GM23338 (cell line): Measurements from ENCODE around the gene SYVN1. TPM values are rescaled to one million over a fixed set of nuclear protein-coding genes. Genes with fewer than 3 reads are reported as not detected.

Experiments used
- ATAC-seq: fragments of 200-7000 bp; cut with Tn5 transposase; 3 replicates; pipeline ENCODE4 v1.9.1; 2020
- DNase-seq: peaks from one replicate; pipeline ENCODE4 v3.0.0-alpha.2; 2015; ENCODE audit warnings: low spot score
- H2AFZ ChIP-seq: fragments of 200-600 bp; sonication (generic); 2 replicates; pipeline ENCODE4 v1.8.0; 2016; ENCODE audit warnings: antibody characterized with exemption, mild to moderate bottlenecking, moderate library complexity
- H3F3A ChIP-seq: fragments of 200-600 bp; sonication (generic); replicated peaks from 2 replicates; pipeline ENCODE4 v1.8.0; 2017; ENCODE audit warnings: antibody characterized with exemption, mixed run types, low read depth
- H3K27ac ChIP-seq: fragments of 200-600 bp; sonication (generic); 2 replicates; pipeline ENCODE4 v1.6.1; 2016; ENCODE audit warnings: low read depth
- H3K27me3 ChIP-seq: fragments of 200-600 bp; sonication (generic); 2 replicates; pipeline ENCODE4 v1.8.0; 2016; ENCODE audit warnings: mild to moderate bottlenecking, mixed run types, moderate library complexity; ENCODE audit not compliant: insufficient read depth
- H3K36me3 ChIP-seq: fragments of 200-600 bp; sonication (generic); 2 replicates; pipeline ENCODE4 v1.8.0; 2016; ENCODE audit warnings: mild to moderate bottlenecking; ENCODE audit not compliant: insufficient read depth
- H3K4me1 ChIP-seq: fragments of 200-600 bp; sonication (generic); 2 replicates; pipeline ENCODE4 v1.8.0; 2016; ENCODE audit warnings: mild to moderate bottlenecking, moderate library complexity; ENCODE audit not compliant: insufficient read depth
- H3K4me2 ChIP-seq: fragments of 200-600 bp; sonication (generic); 2 replicates; pipeline ENCODE4 v1.7.1; 2017; ENCODE audit warnings: mixed run types
- H3K4me3 ChIP-seq: fragments of 200-600 bp; sonication (generic); 2 replicates; pipeline ENCODE4 v1.6.1; 2016; ENCODE audit warnings: mixed run types
- H3K79me2 ChIP-seq: fragments of 200-600 bp; sonication (generic); replicated peaks from 2 replicates; pipeline ENCODE4 v1.8.0; 2017; ENCODE audit warnings: mild to moderate bottlenecking; ENCODE audit not compliant: insufficient read depth
- H3K9me2 ChIP-seq: fragments of 200-600 bp; sonication (generic); 2 replicates; pipeline ENCODE4 v1.8.0; 2017; ENCODE audit not compliant: insufficient read depth
- H4K20me1 ChIP-seq: fragments of 200-600 bp; sonication (generic); replicated peaks from 2 replicates; pipeline ENCODE4 v1.8.0; 2017; ENCODE audit warnings: mild to moderate bottlenecking; ENCODE audit not compliant: insufficient read depth
- H3K27ac Mint-ChIP-seq: 2 replicates; pipeline ENCODE4 v1.8.0; 2020; ENCODE audit warnings: inconsistent platforms, mild to moderate bottlenecking, moderate library complexity, mixed read lengths
- H3K27me3 Mint-ChIP-seq: 3 replicates; pipeline ENCODE4 v1.8.0; 2022; ENCODE audit warnings: low read depth, mild to moderate bottlenecking, moderate library complexity, mixed read lengths, inconsistent platforms; ENCODE audit not compliant: insufficient read depth, poor library complexity
- H3K36me3 Mint-ChIP-seq: 3 replicates; pipeline ENCODE4 v1.8.0; 2021; ENCODE audit warnings: low read depth, mild to moderate bottlenecking, inconsistent platforms, moderate library complexity, mixed read lengths
- H3K4me1 Mint-ChIP-seq: 3 replicates; pipeline ENCODE4 v1.8.0; 2020; ENCODE audit warnings: mild to moderate bottlenecking, inconsistent platforms, mixed read lengths
- H3K4me3 Mint-ChIP-seq: 3 replicates; pipeline ENCODE4 v1.8.0; 2021; ENCODE audit warnings: moderate library complexity, mild to moderate bottlenecking, inconsistent platforms, mixed read lengths
- H3K9me3 Mint-ChIP-seq: 3 replicates; pipeline ENCODE4 v1.8.0; 2020; ENCODE audit warnings: moderate library complexity, mild to moderate bottlenecking, inconsistent platforms, mixed read lengths
- CREB1 ChIP-seq: fragments of 250-450 bp; sonication (Bioruptor Pico); IDR thresholded peaks from 2 replicates; pipeline ENCODE4 v1.5.0; 2020; ENCODE audit warnings: low read depth, mild to moderate bottlenecking, moderate library complexity
- EZH2phosphoT487 ChIP-seq: fragments of 200-600 bp; sonication (generic); IDR thresholded peaks from one replicate; pipeline ENCODE4 v1.8.1; 2018; ENCODE audit warnings: antibody characterized with exemption; ENCODE audit not compliant: unreplicated experiment
- NANOG ChIP-seq: IDR thresholded peaks from 2 replicates; pipeline ENCODE4 v1.6.1; 2016; ENCODE audit warnings: antibody characterized with exemption, borderline replicate concordance
- ZNF114 ChIP-seq: fragments of 250-450 bp; sonication (Bioruptor Pico); IDR thresholded peaks from 2 replicates; pipeline ENCODE4 v1.5.0; 2020; ENCODE audit warnings: mild to moderate bottlenecking, moderate library complexity
- ZNF331 ChIP-seq: fragments of 250-450 bp; sonication (Bioruptor Pico); IDR thresholded peaks from 2 replicates; pipeline ENCODE4 v1.5.0; 2020; ENCODE audit warnings: low read depth, mild to moderate bottlenecking, moderate library complexity
- polyA plus RNA-seq: library from polyadenylated mRNA; unstranded; fragments of >200 nt; fragmentation: Nextera tagmentation; extraction: Ambion mirVana; gene quantifications from 2 replicates; pipeline ENCODE4 v1.2.1, GENCODE V29; 2016
- total RNA-seq: library from RNA; depleted of rRNA; stranded (reverse); fragments of >200 nt; shearing (Covaris generic); gene quantifications from 2 replicates; pipeline ENCODE4 v1.2.3, GENCODE V29; 2014
- TF ChIP-seq, protein P1 (sequence below): IDR thresholded peaks from 2 replicates; pipeline ENCODE4 v1.6.1; 2016; ENCODE audit warnings: antibody characterized with exemption
- TF ChIP-seq, protein P2 (sequence below), 2 experiments: fragments of 200-600 bp in 1 of 2; sonication (generic) in 1 of 2; conservative IDR thresholded peaks; 2 replicates each; pipeline versions ENCODE4 v1.5.1 to v1.6.1; 2016 to 2017; ENCODE audit warnings: antibody characterized with exemption in 2 of 2, low read depth in 2 of 2, mild to moderate bottlenecking in 2 of 2, moderate library complexity in 1 of 2
- TF ChIP-seq, protein P3 (sequence below): fragments of 250-450 bp; sonication (Bioruptor Pico); IDR thresholded peaks from 2 replicates; pipeline ENCODE4 v1.5.0; 2020; ENCODE audit warnings: mild to moderate bottlenecking, moderate library complexity
- TF ChIP-seq, protein P4 (sequence below): IDR thresholded peaks from one replicate; pipeline ENCODE4 v1.6.1; 2018; ENCODE audit warnings: antibody characterized with exemption; ENCODE audit not compliant: unreplicated experiment

SYVN1 gene
- total and polyA plus RNA-seq, 2 experiments from 2014 or later: 13.8 to 28.7 TPM

DNA sequence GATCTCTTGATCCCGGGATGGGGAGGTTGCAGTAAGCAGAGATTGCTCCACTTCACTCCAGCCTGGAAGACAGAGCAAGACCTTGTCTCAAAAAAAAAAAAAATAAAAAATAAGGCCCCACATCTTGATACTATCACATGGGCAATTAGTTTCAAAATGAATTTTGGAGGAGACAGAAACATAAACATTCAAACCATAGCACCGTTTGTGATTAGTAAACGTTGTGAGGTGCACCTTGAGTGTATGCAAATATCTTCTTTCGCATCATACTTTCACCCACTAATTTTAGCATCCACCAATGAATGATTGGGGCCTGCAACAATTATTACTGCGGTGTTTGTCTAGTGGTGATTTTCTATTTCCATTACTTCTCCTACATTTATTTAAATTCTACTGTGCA, 24.7 kb upstream of the SYVN1 start:
- H3K27me3 ChIP-seq: no peaks in the 10 kb centered on the region
- H3K27ac ChIP-seq: no peak overlapping the region
- no peak for DNase-seq
- H3K4me1 ChIP-seq: no peaks in the 10 kb centered on the region
- H4K20me1 ChIP-seq: no peaks in the 10 kb centered on the region
- H3K4me3 ChIP-seq: no peak overlapping the region
- no peaks in the 10 kb centered on the region for H3K9me2 ChIP-seq
- no peaks in the 10 kb centered on the region for H3F3A ChIP-seq
- H2AFZ ChIP-seq: no peak overlapping the region
- H3K4me2 ChIP-seq: no peak overlapping the region
- Mint-ChIP-seq H3K4me3 (no peak overlapping the region), H3K36me3 (no peaks in the 10 kb centered on the region), H3K4me1 (no peaks in the 10 kb centered on the region), H3K9me3 (no peaks in the 10 kb centered on the region), H3K27me3 (no peaks in the 10 kb centered on the region), H3K27ac (no peak overlapping the region)
- H3K79me2 ChIP-seq: no peaks in the 10 kb centered on the region
- TF ChIP-seq ZNF331 (CRISPR knock-in tag): no peak
- TF ChIP-seq EZH2phosphoT487: no peak
- TF ChIP-seq, protein P1, sequence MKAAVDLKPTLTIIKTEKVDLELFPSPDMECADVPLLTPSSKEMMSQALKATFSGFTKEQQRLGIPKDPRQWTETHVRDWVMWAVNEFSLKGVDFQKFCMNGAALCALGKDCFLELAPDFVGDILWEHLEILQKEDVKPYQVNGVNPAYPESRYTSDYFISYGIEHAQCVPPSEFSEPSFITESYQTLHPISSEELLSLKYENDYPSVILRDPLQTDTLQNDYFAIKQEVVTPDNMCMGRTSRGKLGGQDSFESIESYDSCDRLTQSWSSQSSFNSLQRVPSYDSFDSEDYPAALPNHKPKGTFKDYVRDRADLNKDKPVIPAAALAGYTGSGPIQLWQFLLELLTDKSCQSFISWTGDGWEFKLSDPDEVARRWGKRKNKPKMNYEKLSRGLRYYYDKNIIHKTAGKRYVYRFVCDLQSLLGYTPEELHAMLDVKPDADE: no peak
- no peak for TF ChIP-seq NANOG
- TF ChIP-seq, protein P2, sequence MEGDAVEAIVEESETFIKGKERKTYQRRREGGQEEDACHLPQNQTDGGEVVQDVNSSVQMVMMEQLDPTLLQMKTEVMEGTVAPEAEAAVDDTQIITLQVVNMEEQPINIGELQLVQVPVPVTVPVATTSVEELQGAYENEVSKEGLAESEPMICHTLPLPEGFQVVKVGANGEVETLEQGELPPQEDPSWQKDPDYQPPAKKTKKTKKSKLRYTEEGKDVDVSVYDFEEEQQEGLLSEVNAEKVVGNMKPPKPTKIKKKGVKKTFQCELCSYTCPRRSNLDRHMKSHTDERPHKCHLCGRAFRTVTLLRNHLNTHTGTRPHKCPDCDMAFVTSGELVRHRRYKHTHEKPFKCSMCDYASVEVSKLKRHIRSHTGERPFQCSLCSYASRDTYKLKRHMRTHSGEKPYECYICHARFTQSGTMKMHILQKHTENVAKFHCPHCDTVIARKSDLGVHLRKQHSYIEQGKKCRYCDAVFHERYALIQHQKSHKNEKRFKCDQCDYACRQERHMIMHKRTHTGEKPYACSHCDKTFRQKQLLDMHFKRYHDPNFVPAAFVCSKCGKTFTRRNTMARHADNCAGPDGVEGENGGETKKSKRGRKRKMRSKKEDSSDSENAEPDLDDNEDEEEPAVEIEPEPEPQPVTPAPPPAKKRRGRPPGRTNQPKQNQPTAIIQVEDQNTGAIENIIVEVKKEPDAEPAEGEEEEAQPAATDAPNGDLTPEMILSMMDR (conservative IDR thresholded peaks at IDR 0.05; ENCODE audit: low read depth in 2 of 2): no peak
- TF ChIP-seq, protein P3, sequence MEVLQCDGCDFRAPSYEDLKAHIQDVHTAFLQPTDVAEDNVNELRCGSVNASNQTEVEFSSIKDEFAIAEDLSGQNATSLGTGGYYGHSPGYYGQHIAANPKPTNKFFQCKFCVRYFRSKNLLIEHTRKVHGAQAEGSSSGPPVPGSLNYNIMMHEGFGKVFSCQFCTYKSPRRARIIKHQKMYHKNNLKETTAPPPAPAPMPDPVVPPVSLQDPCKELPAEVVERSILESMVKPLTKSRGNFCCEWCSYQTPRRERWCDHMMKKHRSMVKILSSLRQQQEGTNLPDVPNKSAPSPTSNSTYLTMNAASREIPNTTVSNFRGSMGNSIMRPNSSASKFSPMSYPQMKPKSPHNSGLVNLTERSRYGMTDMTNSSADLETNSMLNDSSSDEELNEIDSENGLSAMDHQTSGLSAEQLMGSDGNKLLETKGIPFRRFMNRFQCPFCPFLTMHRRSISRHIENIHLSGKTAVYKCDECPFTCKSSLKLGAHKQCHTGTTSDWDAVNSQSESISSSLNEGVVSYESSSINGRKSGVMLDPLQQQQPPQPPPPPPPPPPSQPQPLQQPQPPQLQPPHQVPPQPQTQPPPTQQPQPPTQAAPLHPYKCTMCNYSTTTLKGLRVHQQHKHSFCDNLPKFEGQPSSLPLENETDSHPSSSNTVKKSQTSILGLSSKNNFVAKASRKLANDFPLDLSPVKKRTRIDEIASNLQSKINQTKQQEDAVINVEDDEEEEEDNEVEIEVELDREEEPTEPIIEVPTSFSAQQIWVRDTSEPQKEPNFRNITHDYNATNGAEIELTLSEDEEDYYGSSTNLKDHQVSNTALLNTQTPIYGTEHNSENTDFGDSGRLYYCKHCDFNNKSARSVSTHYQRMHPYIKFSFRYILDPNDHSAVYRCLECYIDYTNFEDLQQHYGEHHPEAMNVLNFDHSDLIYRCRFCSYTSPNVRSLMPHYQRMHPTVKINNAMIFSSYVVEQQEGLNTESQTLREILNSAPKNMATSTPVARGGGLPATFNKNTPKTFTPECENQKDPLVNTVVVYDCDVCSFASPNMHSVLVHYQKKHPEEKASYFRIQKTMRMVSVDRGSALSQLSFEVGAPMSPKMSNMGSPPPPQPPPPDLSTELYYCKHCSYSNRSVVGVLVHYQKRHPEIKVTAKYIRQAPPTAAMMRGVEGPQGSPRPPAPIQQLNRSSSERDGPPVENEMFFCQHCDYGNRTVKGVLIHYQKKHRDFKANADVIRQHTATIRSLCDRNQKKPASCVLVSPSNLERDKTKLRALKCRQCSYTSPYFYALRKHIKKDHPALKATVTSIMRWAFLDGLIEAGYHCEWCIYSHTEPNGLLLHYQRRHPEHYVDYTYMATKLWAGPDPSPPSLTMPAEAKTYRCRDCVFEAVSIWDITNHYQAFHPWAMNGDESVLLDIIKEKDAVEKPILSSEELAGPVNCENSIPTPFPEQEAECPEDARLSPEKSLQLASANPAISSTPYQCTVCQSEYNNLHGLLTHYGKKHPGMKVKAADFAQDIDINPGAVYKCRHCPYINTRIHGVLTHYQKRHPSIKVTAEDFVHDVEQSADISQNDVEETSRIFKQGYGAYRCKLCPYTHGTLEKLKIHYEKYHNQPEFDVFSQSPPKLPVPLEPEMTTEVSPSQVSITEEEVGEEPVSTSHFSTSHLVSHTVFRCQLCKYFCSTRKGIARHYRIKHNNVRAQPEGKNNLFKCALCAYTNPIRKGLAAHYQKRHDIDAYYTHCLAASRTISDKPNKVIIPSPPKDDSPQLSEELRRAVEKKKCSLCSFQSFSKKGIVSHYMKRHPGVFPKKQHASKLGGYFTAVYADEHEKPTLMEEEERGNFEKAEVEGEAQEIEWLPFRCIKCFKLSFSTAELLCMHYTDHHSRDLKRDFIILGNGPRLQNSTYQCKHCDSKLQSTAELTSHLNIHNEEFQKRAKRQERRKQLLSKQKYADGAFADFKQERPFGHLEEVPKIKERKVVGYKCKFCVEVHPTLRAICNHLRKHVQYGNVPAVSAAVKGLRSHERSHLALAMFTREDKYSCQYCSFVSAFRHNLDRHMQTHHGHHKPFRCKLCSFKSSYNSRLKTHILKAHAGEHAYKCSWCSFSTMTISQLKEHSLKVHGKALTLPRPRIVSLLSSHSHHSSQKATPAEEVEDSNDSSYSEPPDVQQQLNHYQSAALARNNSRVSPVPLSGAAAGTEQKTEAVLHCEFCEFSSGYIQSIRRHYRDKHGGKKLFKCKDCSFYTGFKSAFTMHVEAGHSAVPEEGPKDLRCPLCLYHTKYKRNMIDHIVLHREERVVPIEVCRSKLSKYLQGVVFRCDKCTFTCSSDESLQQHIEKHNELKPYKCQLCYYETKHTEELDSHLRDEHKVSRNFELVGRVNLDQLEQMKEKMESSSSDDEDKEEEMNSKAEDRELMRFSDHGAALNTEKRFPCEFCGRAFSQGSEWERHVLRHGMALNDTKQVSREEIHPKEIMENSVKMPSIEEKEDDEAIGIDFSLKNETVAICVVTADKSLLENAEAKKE: no peak
- TF ChIP-seq, protein P4, sequence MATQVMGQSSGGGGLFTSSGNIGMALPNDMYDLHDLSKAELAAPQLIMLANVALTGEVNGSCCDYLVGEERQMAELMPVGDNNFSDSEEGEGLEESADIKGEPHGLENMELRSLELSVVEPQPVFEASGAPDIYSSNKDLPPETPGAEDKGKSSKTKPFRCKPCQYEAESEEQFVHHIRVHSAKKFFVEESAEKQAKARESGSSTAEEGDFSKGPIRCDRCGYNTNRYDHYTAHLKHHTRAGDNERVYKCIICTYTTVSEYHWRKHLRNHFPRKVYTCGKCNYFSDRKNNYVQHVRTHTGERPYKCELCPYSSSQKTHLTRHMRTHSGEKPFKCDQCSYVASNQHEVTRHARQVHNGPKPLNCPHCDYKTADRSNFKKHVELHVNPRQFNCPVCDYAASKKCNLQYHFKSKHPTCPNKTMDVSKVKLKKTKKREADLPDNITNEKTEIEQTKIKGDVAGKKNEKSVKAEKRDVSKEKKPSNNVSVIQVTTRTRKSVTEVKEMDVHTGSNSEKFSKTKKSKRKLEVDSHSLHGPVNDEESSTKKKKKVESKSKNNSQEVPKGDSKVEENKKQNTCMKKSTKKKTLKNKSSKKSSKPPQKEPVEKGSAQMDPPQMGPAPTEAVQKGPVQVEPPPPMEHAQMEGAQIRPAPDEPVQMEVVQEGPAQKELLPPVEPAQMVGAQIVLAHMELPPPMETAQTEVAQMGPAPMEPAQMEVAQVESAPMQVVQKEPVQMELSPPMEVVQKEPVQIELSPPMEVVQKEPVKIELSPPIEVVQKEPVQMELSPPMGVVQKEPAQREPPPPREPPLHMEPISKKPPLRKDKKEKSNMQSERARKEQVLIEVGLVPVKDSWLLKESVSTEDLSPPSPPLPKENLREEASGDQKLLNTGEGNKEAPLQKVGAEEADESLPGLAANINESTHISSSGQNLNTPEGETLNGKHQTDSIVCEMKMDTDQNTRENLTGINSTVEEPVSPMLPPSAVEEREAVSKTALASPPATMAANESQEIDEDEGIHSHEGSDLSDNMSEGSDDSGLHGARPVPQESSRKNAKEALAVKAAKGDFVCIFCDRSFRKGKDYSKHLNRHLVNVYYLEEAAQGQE: no peak
- TF ChIP-seq ZNF114 (CRISPR knock-in tag): no peak
- TF ChIP-seq CREB1 (CRISPR knock-in tag): no peak
- no peaks in the 10 kb centered on the region for H3K36me3 ChIP-seq
- ATAC-seq: no peak
